GM18517 (cell line): ENCODE measurements around the gene ADGRF5.

Experiments
- ATAC-seq: cut with Tn5 transposase; IDR thresholded peaks from one replicate; pipeline ENCODE4 v1.9.1; 2021; ENCODE audit warnings: mild to moderate bottlenecking, moderate library complexity; ENCODE audit not compliant: unreplicated experiment

The ADGRF5 gene

GRCh38 chr6:46931416-46931815 is 9.7 kb upstream of the ADGRF5 start:
- no peak for ATAC-seq

GRCh38 chr6:46930331-46930730 is 8.6 kb upstream of the ADGRF5 start:
- ATAC-seq = no peak

GRCh38 chr6:46927066-46927465 is 5.3 kb upstream of the ADGRF5 start:
- no peak for ATAC-seq

- ATAC-seq = no peak
Measured at GRCh38 chr6:46926481-46926880, 4.7 kb upstream of the ADGRF5 start.

GRCh38 chr6:46925563-46926253 is 4.0 kb upstream of the ADGRF5 start:
- no peak for ATAC-seq

GRCh38 chr6:46923476-46923875 is 1.7 kb upstream of the ADGRF5 start:
- ATAC-seq = no peak

GRCh38 chr6:46921059-46921458 is 679 bp downstream of the ADGRF5 start:
- no peak for ATAC-seq

GRCh38 chr6:46918806-46919205 is 2.9 kb downstream of the ADGRF5 start:
- no peak for ATAC-seq

GRCh38 chr6:46917002-46917545 is 4.7 kb downstream of the ADGRF5 start:
- ATAC-seq = no peak

GRCh38 chr6:46915866-46916265 is 5.9 kb downstream of the ADGRF5 start:
- ATAC-seq = no peak

GRCh38 chr6:46915380-46915779 is 6.4 kb downstream of the ADGRF5 start:
- ATAC-seq = no peak

GRCh38 chr6:46914279-46914810 is 7.4 kb downstream of the ADGRF5 start:
- no peak for ATAC-seq

GRCh38 chr6:46909371-46909770 is 12.4 kb downstream of the ADGRF5 start:
- ATAC-seq = no peak

- ATAC-seq = no peak
Measured at GRCh38 chr6:46906776-46907175, 15.0 kb downstream of the ADGRF5 start.

GRCh38 chr6:46904117-46904516 is 17.6 kb downstream of the ADGRF5 start:
- ATAC-seq = no peak

GRCh38 chr6:46903175-46903574 is 18.6 kb downstream of the ADGRF5 start:
- ATAC-seq = no peak

- ATAC-seq = no peak
Measured at GRCh38 chr6:46901882-46902314, 19.8 kb downstream of the ADGRF5 start.

GRCh38 chr6:46900266-46900665 is 21.5 kb downstream of the ADGRF5 start:
- ATAC-seq = no peak

- no peak for ATAC-seq
Measured at GRCh38 chr6:46899659-46900058, 22.1 kb downstream of the ADGRF5 start.

GRCh38 chr6:46898006-46898405 is 23.7 kb downstream of the ADGRF5 start:
- no peak for ATAC-seq

GRCh38 chr6:46896871-46897270 is 24.9 kb downstream of the ADGRF5 start:
- ATAC-seq = no peak

GRCh38 chr6:46895930-46896329 is 25.8 kb downstream of the ADGRF5 start:
- no peak for ATAC-seq

- ATAC-seq = no peak
Measured at GRCh38 chr6:46894433-46894832, 27.3 kb downstream of the ADGRF5 start.
